IMR-90 (cell line): ENCODE data around the gene SS18L1. TPM values are rescaled to one million over a fixed set of nuclear protein-coding genes. Genes with fewer than 3 reads are reported as not detected.

Experiments used
- ATAC-seq: fragments of 200-7000 bp; cut with Tn5 transposase; 2 replicates; pipeline ENCODE4 v1.9.1; 2020; ENCODE audit warnings: low read depth, mild to moderate bottlenecking, moderate library complexity
- BruUV-seq: library from RNA; stranded (reverse); fragments of 400-500 nt; replicated peaks from 2 replicates; lab custom pipeline; 2021; lab: Mats Ljungman, UMichigan
- CTCF ChIA-PET: fragments of 300-600 bp; formaldehyde crosslinking; extraction: SDS; loops from one replicate; lab custom pipeline; 2021; ENCODE audit warnings: antibody characterized with exemption; lab: Yijun Ruan, JAX
- POLR2A ChIA-PET: fragments of 300-600 bp; sonication (Branson Sonifier 250); formaldehyde crosslinking; loops from one replicate; lab custom pipeline; 2022; ENCODE audit warnings: antibody characterized with exemption; ENCODE audit not compliant: unreplicated experiment; lab: Charles Lee
- DNase-seq: peaks from one replicate; pipeline ENCODE4 v3.0.0; 2013
- H2AFZ ChIP-seq: replicated peaks from 2 replicates; pipeline ENCODE3; 2013; ENCODE audit warnings: low read length, mild to moderate bottlenecking; ENCODE audit not compliant: poor library complexity
- H2AK5ac ChIP-seq: 2 replicates; pipeline ENCODE4 v1.6.1; 2013; ENCODE audit warnings: low read depth, low read length, inconsistent platforms
- H2AK9ac ChIP-seq: replicated peaks from 2 replicates; pipeline ENCODE3; 2013; ENCODE audit warnings: mild to moderate bottlenecking, low read depth, low read length, moderate library complexity; ENCODE audit not compliant: poor library complexity
- H2BK120ac ChIP-seq: 2 replicates; pipeline ENCODE4 v1.6.1; 2013; ENCODE audit warnings: low read depth, low read length, inconsistent platforms
- H2BK15ac ChIP-seq: 3 replicates; pipeline ENCODE4 v1.6.1; 2013; ENCODE audit warnings: low read depth, low read length, inconsistent platforms
- H2BK20ac ChIP-seq: 2 replicates; pipeline ENCODE4 v1.6.1; 2013; ENCODE audit warnings: low read depth, mild to moderate bottlenecking, inconsistent platforms, low read length, moderate library complexity
- H2BK5ac ChIP-seq: 2 replicates; pipeline ENCODE4 v1.6.1; 2013; ENCODE audit warnings: mild to moderate bottlenecking, low read depth, low read length, inconsistent platforms; ENCODE audit not compliant: poor library complexity, severe bottlenecking
- H3K14ac ChIP-seq: replicated peaks from 2 replicates; pipeline ENCODE4 v1.6.1; 2013; ENCODE audit warnings: low read depth, low read length, inconsistent platforms
- H3K18ac ChIP-seq: 2 replicates; pipeline ENCODE4 v1.6.1; 2013; ENCODE audit warnings: low read depth, low read length, control low read depth
- H3K23ac ChIP-seq: 2 replicates; pipeline ENCODE4 v1.6.1; 2013; ENCODE audit warnings: low read depth, low read length, inconsistent platforms
- H3K27ac ChIP-seq: 2 replicates; pipeline ENCODE4 v1.5.1; 2013; ENCODE audit warnings: mild to moderate bottlenecking, control low read depth, low read length; ENCODE audit not compliant: insufficient read depth
- H3K27me3 ChIP-seq: 2 replicates; pipeline ENCODE4 v1.6.1; 2013; ENCODE audit warnings: low read length; ENCODE audit not compliant: control insufficient read depth, insufficient read depth
- H3K36me3 ChIP-seq: 2 replicates; pipeline ENCODE4 v1.6.1; 2013; ENCODE audit warnings: low read length, mixed read lengths; ENCODE audit not compliant: control insufficient read depth, insufficient read depth
- H3K4ac ChIP-seq: 2 replicates; pipeline ENCODE4 v1.6.1; 2013; ENCODE audit warnings: low read depth, low read length, inconsistent platforms
- H3K4me1 ChIP-seq: 2 replicates; pipeline ENCODE4 v1.6.1; 2013; ENCODE audit warnings: low read length, mixed read lengths; ENCODE audit not compliant: control insufficient read depth, insufficient read depth
- H3K4me2 ChIP-seq: 2 replicates; pipeline ENCODE4 v1.6.1; 2013; ENCODE audit warnings: low read depth, mild to moderate bottlenecking, control low read depth, low read length, moderate library complexity
- H3K4me3 ChIP-seq: 2 replicates; pipeline ENCODE4 v1.5.1; 2013; ENCODE audit warnings: low read depth, mild to moderate bottlenecking, control low read depth, low read length, moderate library complexity; ENCODE audit not compliant: insufficient read depth
- H3K56ac ChIP-seq: 2 replicates; pipeline ENCODE4 v1.6.1; 2013; ENCODE audit warnings: low read length, inconsistent platforms; ENCODE audit not compliant: insufficient read depth; ENCODE audit errors: extremely low read depth
- H3K79me1 ChIP-seq, 2 experiments: 2 replicates each; pipeline ENCODE4 v1.6.1; 2013; ENCODE audit warnings: low read length in 2 of 2, inconsistent platforms in 1 of 2, low read depth in 1 of 2
- H3K9ac ChIP-seq: 2 replicates; pipeline ENCODE4 v1.6.1; 2013; ENCODE audit warnings: low read depth, low read length, control low read depth
- H3K9me1 ChIP-seq: 2 replicates; pipeline ENCODE4 v1.6.1; 2013; ENCODE audit warnings: low read length, inconsistent platforms; ENCODE audit not compliant: insufficient read depth
- H3K9me3 ChIP-seq: 2 replicates; pipeline ENCODE4 v1.6.1; 2013; ENCODE audit warnings: low read length; ENCODE audit not compliant: control insufficient read depth, insufficient read depth
- H4K20me1 ChIP-seq: 2 replicates; pipeline ENCODE4 v1.6.1; 2013; ENCODE audit warnings: low read length, inconsistent platforms; ENCODE audit not compliant: insufficient read depth
- H4K5ac ChIP-seq: 2 replicates; pipeline ENCODE4 v1.6.1; 2013; ENCODE audit warnings: mild to moderate bottlenecking, low read depth, low read length, control low read depth
- H4K8ac ChIP-seq, 2 experiments: 2 replicates each; pipeline ENCODE4 v1.6.1; 2013; ENCODE audit warnings: low read depth in 2 of 2, low read length in 2 of 2, control low read depth in 1 of 2, inconsistent platforms in 1 of 2
- H4K91ac ChIP-seq: 2 replicates; pipeline ENCODE4 v1.6.1; 2013; ENCODE audit warnings: low read depth, low read length, inconsistent platforms; ENCODE audit not compliant: insufficient read depth
- BHLHE40 ChIP-seq: fragments of 150-350 bp; IDR thresholded peaks from 2 replicates; pipeline ENCODE4 v1.6.1; 2016; ENCODE audit warnings: mild to moderate bottlenecking, low read depth, low read length
- CEBPB ChIP-seq: IDR thresholded peaks from 2 replicates; pipeline ENCODE4 v1.6.1; 2012; ENCODE audit warnings: low read depth, low read length, improper control_type of control experiment
- CTCF ChIP-seq: conservative IDR thresholded peaks from 2 replicates; pipeline ENCODE4 v1.5.1; 2012; ENCODE audit warnings: mild to moderate bottlenecking, low read depth, low read length, improper control_type of control experiment
- FOS ChIP-seq: fragments of 150-350 bp; IDR thresholded peaks from 2 replicates; pipeline ENCODE4 v1.6.1; 2016; ENCODE audit warnings: low read depth, low read length
- MAFK ChIP-seq: IDR thresholded peaks from 2 replicates; pipeline ENCODE4 v1.6.1; 2012; ENCODE audit warnings: low read depth, low read length, improper control_type of control experiment
- MAZ ChIP-seq: IDR thresholded peaks from 2 replicates; pipeline ENCODE4 v1.6.1; 2012; ENCODE audit warnings: low read depth, mild to moderate bottlenecking, low read length, improper control_type of control experiment, moderate library complexity, borderline replicate concordance
- MXI1 ChIP-seq: IDR thresholded peaks from 2 replicates; pipeline ENCODE4 v1.6.1; 2012; ENCODE audit warnings: low read depth, mild to moderate bottlenecking, low read length, moderate library complexity, borderline replicate concordance
- NFE2L2 ChIP-seq: fragments of 150-350 bp; IDR thresholded peaks from 2 replicates; pipeline ENCODE4 v1.6.1; 2016; ENCODE audit warnings: low read depth, mild to moderate bottlenecking, low read length
- POLR2A ChIP-seq: IDR thresholded peaks from 2 replicates; pipeline ENCODE4 v1.6.1; 2012; ENCODE audit warnings: mild to moderate bottlenecking, low read depth, low read length
- RAD21 ChIP-seq: IDR thresholded peaks from 2 replicates; pipeline ENCODE4 v1.6.1; 2012; ENCODE audit warnings: low read length, improper control_type of control experiment
- RCOR1 ChIP-seq: IDR thresholded peaks from 2 replicates; pipeline ENCODE4 v1.6.1; 2012; ENCODE audit warnings: mild to moderate bottlenecking, low read length, improper control_type of control experiment; ENCODE audit not compliant: insufficient replicate concordance
- RFX5 ChIP-seq: IDR thresholded peaks from 2 replicates; pipeline ENCODE4 v1.8.0; 2012; ENCODE audit warnings: low read depth, mild to moderate bottlenecking, low read length, moderate library complexity
- SMC3 ChIP-seq: fragments of 150-350 bp; IDR thresholded peaks from 2 replicates; pipeline ENCODE4 v1.6.1; 2016; ENCODE audit warnings: low read depth, mild to moderate bottlenecking, antibody characterized with exemption, low read length, moderate library complexity
- USF2 ChIP-seq: fragments of 150-350 bp; IDR thresholded peaks from 2 replicates; pipeline ENCODE4 v1.6.1; 2017; ENCODE audit warnings: mild to moderate bottlenecking, antibody characterized with exemption, low read length, low read depth
- WGBS, 2 experiments: methylation state at CpG; one replicate each; pipeline versions ENCODE4 v1.1.5 to v1.1.7; 2013; ENCODE audit warnings: missing lambda C conversion rate in 2 of 2; ENCODE audit not compliant: insufficient read length in 1 of 2; ENCODE audit errors: extremely low coverage in 2 of 2; 5-methylcytosine and 5-hydroxymethylcytosine counted together
- dilution Hi-C: fragments of 300-500 bp; cut with HindIII; formaldehyde crosslinking; loops from one replicate; pipeline ENCODE4 v1.14.3; 2018; ENCODE audit warnings: low sequenced_read_pairs; ENCODE audit not compliant: unreplicated experiment
- in situ Hi-C: fragments of 300-500 bp; cut with MboI; formaldehyde crosslinking; loops from 3 replicates; pipeline ENCODE4 v1.14.3; 2019; ENCODE audit warnings: low sequenced_read_pairs, inconsistent platforms, mixed read lengths
- intact Hi-C: fragments of 100-400 bp; cut with micrococcal nuclease; formaldehyde crosslinking; loops from 2 replicates; pipeline ENCODE4 v1.10.0; 2022
- polyA plus RNA-seq, 3 experiments: library from polyadenylated mRNA; depleted of rRNA; stranded (reverse); fragments of >200 nt; gene quantifications; 2 replicates each; pipeline ENCODE4 v1.2.3, GENCODE V29; 2012; ENCODE audit warnings: low replicate concordance in 1 of 3
- total RNA-seq: library from RNA; depleted of rRNA; stranded (reverse); fragments of >200 nt; gene quantifications from 2 replicates; pipeline ENCODE4 v1.2.3, GENCODE V29; 2012
- TF ChIP-seq, protein P1 (sequence below): fragments of 150-350 bp; IDR thresholded peaks from 2 replicates; pipeline ENCODE4 v1.6.1; 2016; ENCODE audit warnings: low read depth, mild to moderate bottlenecking, low read length, moderate library complexity, borderline replicate concordance

Gene SS18L1
- total and polyA plus RNA-seq, 2 of the 4 experiments (the other 2 are of a cell fraction), result 8.1 to 12.2 TPM

DNA sequence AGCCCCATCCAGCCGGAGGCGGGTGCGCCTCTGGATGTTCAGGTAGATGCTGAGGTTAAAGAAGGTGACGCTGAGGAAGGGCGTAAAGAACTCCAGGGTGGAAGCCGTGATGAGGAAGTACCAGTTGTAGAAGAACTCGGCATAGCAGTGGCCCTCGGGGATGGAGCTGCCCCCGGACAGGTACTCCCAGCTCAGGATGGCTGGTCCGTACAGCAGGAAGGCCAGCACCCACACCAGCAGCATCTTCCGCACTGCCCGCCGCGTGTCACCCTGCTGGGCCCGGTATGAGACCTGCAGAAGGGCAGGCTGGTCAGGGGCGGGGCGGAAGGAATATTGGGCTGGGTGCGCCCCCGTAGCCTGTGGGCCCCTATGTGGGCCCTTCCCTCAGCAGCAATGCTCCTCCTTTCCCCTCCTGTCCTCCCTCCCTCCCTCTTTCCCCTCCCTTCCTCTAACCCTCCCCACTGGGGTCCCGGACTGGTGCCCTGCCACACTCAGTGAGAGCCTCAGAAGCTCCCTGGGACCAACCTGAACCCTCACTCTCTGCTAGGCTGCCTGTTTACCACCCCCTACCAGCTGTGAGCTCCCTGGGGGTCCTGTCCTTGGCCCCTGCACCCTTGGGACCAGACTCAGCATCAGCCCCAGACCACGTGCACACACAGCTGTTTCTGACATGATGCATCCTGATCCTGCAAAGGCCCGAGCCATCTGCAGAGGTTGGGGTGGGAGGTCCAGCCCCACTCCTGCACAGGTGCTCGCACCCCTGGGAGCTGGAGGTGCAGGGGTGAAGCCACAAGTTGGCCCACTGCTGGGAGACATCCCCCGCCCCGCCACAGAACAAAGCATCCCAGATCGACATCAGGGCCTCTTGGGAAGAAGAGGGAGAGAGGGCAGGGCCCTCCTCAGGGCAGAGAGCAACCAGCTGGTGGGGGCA lies 73.3 kb downstream of the SS18L1 start:
- ChIA-PET POLR2A (no interaction called here), CTCF (no interaction called here)
- Histone ChIP-seq H2BK15ac (no peak overlapping the region), H3K4me1 (no peaks in the 10 kb centered on the region), H3K4me2 (no peak overlapping the region), H2BK5ac (no peak overlapping the region), H3K27ac (no peak overlapping the region), H4K5ac (no peak overlapping the region), H2AFZ (no peak overlapping the region), H3K27me3 (peaks cover 68% of the 10 kb centered on the region), H3K79me1 (no peaks in the 10 kb centered on the region), H3K23ac (no peak overlapping the region), H3K9ac (no peak overlapping the region), H3K9me1 (no peaks in the 10 kb centered on the region), H3K56ac (no peak overlapping the region), H3K18ac (no peak overlapping the region), H2AK5ac (no peak overlapping the region), H3K4me3 (no peak overlapping the region), H3K36me3 (no peaks in the 10 kb centered on the region), H3K14ac (no peak overlapping the region), H3K9me3 (no peaks in the 10 kb centered on the region), H3K4ac (no peak overlapping the region), H2BK120ac (no peak overlapping the region), H4K20me1 (peaks cover 12% of the 10 kb centered on the region), H4K8ac (no peak overlapping the region), H4K91ac (no peak overlapping the region), H2AK9ac (no peak overlapping the region), H2BK20ac (no peak overlapping the region)
- in situ Hi-C loops (no loop called here), dilution Hi-C loops (no loop called here), intact Hi-C loops (no loop called here)
- ATAC-seq, result no peak
- DNase-seq, result no peak
- BruUV-seq, result no TSS peak
- TF ChIP-seq MAFK (no peak), RCOR1 (no peak), BHLHE40 (no peak), RAD21 (no peak), USF2 (no peak), NFE2L2 (no peak), POLR2A (no peak), FOS (no peak), MAZ (no peak), CTCF (no peak), MXI1 (no peak), RFX5 (no peak), CEBPB (no peak), SMC3 (no peak)
- TF ChIP-seq, protein P1, sequence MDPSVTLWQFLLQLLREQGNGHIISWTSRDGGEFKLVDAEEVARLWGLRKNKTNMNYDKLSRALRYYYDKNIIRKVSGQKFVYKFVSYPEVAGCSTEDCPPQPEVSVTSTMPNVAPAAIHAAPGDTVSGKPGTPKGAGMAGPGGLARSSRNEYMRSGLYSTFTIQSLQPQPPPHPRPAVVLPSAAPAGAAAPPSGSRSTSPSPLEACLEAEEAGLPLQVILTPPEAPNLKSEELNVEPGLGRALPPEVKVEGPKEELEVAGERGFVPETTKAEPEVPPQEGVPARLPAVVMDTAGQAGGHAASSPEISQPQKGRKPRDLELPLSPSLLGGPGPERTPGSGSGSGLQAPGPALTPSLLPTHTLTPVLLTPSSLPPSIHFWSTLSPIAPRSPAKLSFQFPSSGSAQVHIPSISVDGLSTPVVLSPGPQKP, result no peak
- WGBS, 2 experiments, result 33% methylated on average over 1 of the region's 26 CpGs; no CpG with 5 or more reads in 1 of the 2 experiments
